SK-N-MC (cell line): ENCODE data around the gene UGGT2.

Experiments
- EZH2 ChIP-seq: fragments of 200-600 bp; sonication (generic); IDR thresholded peaks from one replicate; pipeline ENCODE4 v1.6.1; 2017; ENCODE audit warnings: antibody characterized with exemption
- FOXP2 ChIP-seq: optimal IDR thresholded peaks from 2 replicates; pipeline ENCODE3; 2011; ENCODE audit warnings: mild to moderate bottlenecking, moderate library complexity; ENCODE audit not compliant: insufficient read depth; ENCODE audit errors: extremely low read length, control extremely low read depth
- POLR2AphosphoS5 ChIP-seq: IDR thresholded peaks from 2 replicates; pipeline ENCODE4 v1.6.1; 2012; ENCODE audit warnings: mild to moderate bottlenecking, low read depth, low read length, borderline replicate concordance

- TF ChIP-seq EZH2 (no peak), POLR2AphosphoS5 (no peak), FOXP2 (no peak)
Observed at GRCh38 chr13:96034662-96035061, 18.5 kb downstream of the UGGT2 start.
